ENCODE results near the gene RBBP4. TPM values are rescaled to one million over a fixed set of nuclear protein-coding genes. Genes with fewer than 3 reads are reported as not detected.

The RBBP4 gene
- total RNA-seq, 1 donor from 2014 or later, result 186 TPM

GRCh38 chr1:32622806-32623681, 28.0 kb upstream of the RBBP4 start:
- FAIRE-seq, result no peak
- Histone ChIP-seq H3K9me3 (ENCODE audit: insufficient read depth, low read depth, low read length) (no peaks in the 10 kb centered on the region), H3K27me3 (ENCODE audit: insufficient read depth, low read length) (no peaks in the 10 kb centered on the region), H2AFZ (ENCODE audit: low read depth, low read length) (no peak overlapping the region), H3K4me2 (ENCODE audit: low read length) (no peak overlapping the region), H3K4me3 (ENCODE audit: insufficient read depth, low read depth, low read length) (no peak overlapping the region), H4K20me1 (ENCODE audit: insufficient read depth, low read length) (peaks cover 3% of the 10 kb centered on the region), H3K9ac (ENCODE audit: low read length) (no peak overlapping the region), H3K36me3 (ENCODE audit: insufficient read depth, low read length) (peaks cover 8% of the 10 kb centered on the region), H3K79me2 (ENCODE audit: insufficient read depth, low read length) (peaks cover 3% of the 10 kb centered on the region), H3K4me1 (ENCODE audit: insufficient read depth, low read length) (no peaks in the 10 kb centered on the region), H3K27ac (ENCODE audit: low read depth, low read length) (no peak overlapping the region)
- Mint-ChIP-seq H3K4me3 (ENCODE audit: unreplicated experiment) (no peak overlapping the region), H3K27ac (ENCODE audit: unreplicated experiment) (no peak overlapping the region), H3K36me3 (ENCODE audit: low read depth, unreplicated experiment) (peaks cover 10% of the 10 kb centered on the region), H3K27me3 (ENCODE audit: low read depth, unreplicated experiment) (no peaks in the 10 kb centered on the region), H3K9me3 (ENCODE audit: unreplicated experiment) (no peaks in the 10 kb centered on the region), H3K4me1 (ENCODE audit: low read depth, unreplicated experiment) (peaks cover 8% of the 10 kb centered on the region)
- no peak for TF ChIP-seq CTCF (IDR thresholded peaks at IDR 0.05; ENCODE audit: insufficient read depth, low read depth, low read length)
- TF ChIP-seq EZH2 (IDR thresholded peaks at IDR 0.05; ENCODE audit: insufficient read depth, low read length), result no peak
- no peak for DNase-seq (ENCODE audit: low read depth)

GRCh38 chr1:32623775-32624174, 27.2 kb upstream of the RBBP4 start:
- Histone ChIP-seq H3K9me3 (ENCODE audit: insufficient read depth, low read depth, low read length) (no peaks in the 10 kb centered on the region), H3K27me3 (ENCODE audit: insufficient read depth, low read length) (no peaks in the 10 kb centered on the region)

More at GRCh38 chr1:32623775-32624174, 27.2 kb upstream of the RBBP4 start:
- no peak for DNase-seq (ENCODE audit: low read depth)
- H3K27ac Mint-ChIP-seq (ENCODE audit: unreplicated experiment), result no peak overlapping the region
- peaks cover 10% of the 10 kb centered on the region for H3K36me3 Mint-ChIP-seq (ENCODE audit: low read depth, unreplicated experiment)
- TF ChIP-seq EZH2 (IDR thresholded peaks at IDR 0.05; ENCODE audit: insufficient read depth, low read length), result no peak
- TF ChIP-seq CTCF (IDR thresholded peaks at IDR 0.05; ENCODE audit: insufficient read depth, low read depth, low read length), result no peak
- peaks cover 8% of the 10 kb centered on the region for H3K4me1 Mint-ChIP-seq (ENCODE audit: low read depth, unreplicated experiment)
- H3K36me3 ChIP-seq (ENCODE audit: insufficient read depth, low read length), result peaks cover 8% of the 10 kb centered on the region
- no peak overlapping the region for H3K4me3 Mint-ChIP-seq (ENCODE audit: unreplicated experiment)
- no peaks in the 10 kb centered on the region for H3K9me3 Mint-ChIP-seq (ENCODE audit: unreplicated experiment)
- H2AFZ ChIP-seq (ENCODE audit: low read depth, low read length), result no peak overlapping the region
- H3K27me3 Mint-ChIP-seq (ENCODE audit: low read depth, unreplicated experiment), result no peaks in the 10 kb centered on the region
- H3K27ac ChIP-seq (ENCODE audit: low read depth, low read length), result no peak overlapping the region
- H3K9ac ChIP-seq (ENCODE audit: low read length), result no peak overlapping the region
- H4K20me1 ChIP-seq (ENCODE audit: insufficient read depth, low read length), result peaks cover 3% of the 10 kb centered on the region
- no peak overlapping the region for H3K4me3 ChIP-seq (ENCODE audit: insufficient read depth, low read depth, low read length)
- FAIRE-seq, result no peak
- H3K4me1 ChIP-seq (ENCODE audit: insufficient read depth, low read length), result no peaks in the 10 kb centered on the region
- H3K79me2 ChIP-seq (ENCODE audit: insufficient read depth, low read length), result peaks cover 3% of the 10 kb centered on the region
- no peak overlapping the region for H3K4me2 ChIP-seq (ENCODE audit: low read length)
